Adrenal gland (tissue), 12 donors: ENCODE data around the gene ARHGEF5. TPM values are rescaled to one million over a fixed set of nuclear protein-coding genes. Genes with fewer than 3 reads are reported as not detected.

Source experiments
- DNase-seq, 7 donors: peaks; one replicate each; pipeline ENCODE4 v3.0.0-alpha.2; 2019 to 2020
- H3K27ac ChIP-seq, 5 donors: fragments of 200-600 bp; sonication (generic) in 4 of 5; 1 replicate in 3 of 5; 2 replicates in 2 of 5; pipeline versions ENCODE4 v1.5.1 to v1.8.0; 2016 to 2020; ENCODE audit warnings: mild to moderate bottlenecking in 1 of 5
- H3K27me3 ChIP-seq: fragments of 200-600 bp; 2 replicates; pipeline ENCODE4 v1.8.0; 2021
- H3K36me3 ChIP-seq, 2 donors: fragments of 200-600 bp; replicated peaks in 1 of 2; 1 replicate in 1 of 2; 2 replicates in 1 of 2; pipeline versions ENCODE4 v1.5.1 to v1.8.0; 2018 to 2022
- H3K4me1 ChIP-seq, 2 donors: fragments of 200-600 bp; replicated peaks in 1 of 2; 1 replicate in 1 of 2; 2 replicates in 1 of 2; pipeline versions ENCODE4 v1.5.1 to v1.8.0; 2018 to 2021
- H3K4me3 ChIP-seq, 4 donors: fragments of 200-600 bp; sonication (generic) in 3 of 4; one replicate each; pipeline ENCODE4 v1.5.1; 2016 to 2018
- H3K9me3 ChIP-seq, 3 donors: fragments of 200-600 bp; sonication (generic) in 1 of 3; replicated peaks in 1 of 3; 1 replicate in 2 of 3; 2 replicates in 1 of 3; pipeline versions ENCODE4 v1.5.1 to v1.8.0; 2016 to 2021
- POLR2A ChIP-seq, 2 donors: fragments of 450-650 bp; IDR thresholded peaks; one replicate each; pipeline ENCODE4 v1.6.1; 2017; ENCODE audit warnings: antibody characterized with exemption in 2 of 2, mild to moderate bottlenecking in 2 of 2, moderate library complexity in 1 of 2
- WGBS, 4 donors: extraction: QIAGEN DNeasy Blood & Tissue Kit in 2 of 4; methylation state at CpG; one replicate each; pipeline versions ENCODE4 v1.1.5 to v1.1.7; 2013 to 2017; 5-methylcytosine and 5-hydroxymethylcytosine counted together
- intact Hi-C, 2 donors: fragments of 100-400 bp; cut with DNase I; formaldehyde crosslinking; loops; one replicate each; pipeline versions ENCODE4 v1.14.1 to v1.15.0; 2022 to 2023
- polyA plus RNA-seq, 3 donors: library from polyadenylated mRNA; stranded (reverse); fragments of 200-250 nt in 2 of 3; fragments of 350-450 nt in 1 of 3; fragmentation: Illumina TruSeq in 1 of 3; extraction: RNeasy Lipid Tissue Mini Kit (QIAGEN cat#74804) in 1 of 3; gene quantifications; one replicate each; pipeline ENCODE4 v1.2.3, GENCODE V29; 2013 to 2014
- total RNA-seq, 9 donors: library from RNA; depleted of rRNA in 4 of 9; stranded (reverse); fragments of >200 nt in 4 of 9; fragments of 120-200 nt in 1 of 9; fragmentation: NEBNext Ultra II Directional in 1 of 9; extraction: Animal tissue kit (Norgen Biotek cat#: 25700) in 1 of 9; gene quantifications; one replicate each; pipeline versions ENCODE4 v1.1.0 to v1.2.4, GENCODE V29; 2013 to 2023
- TF ChIP-seq, protein P1 (sequence below), 6 experiments: fragments of 450-650 bp in 4 of 6; fragments of 200-600 bp in 2 of 6; sonication (generic) in 1 of 6; IDR thresholded peaks; 1 replicate in 5 of 6; 2 replicates in 1 of 6; pipeline versions ENCODE4 v1.5.1 to v1.8.0; 2016 to 2021; ENCODE audit warnings: antibody characterized with exemption in 6 of 6, mild to moderate bottlenecking in 2 of 6, moderate library complexity in 1 of 6
- donor health status: healthy with polysubstance abuse.
- donor health status: Bipolar disorder and iron deficiency.
- donor health status: DM: yes; HTN: yes; CAD: no.
- donor health status: DM: no; HTN: no; CAD: no.
- donor health status: DM: no; HTN: no; CAD: no.
- donor health status: DM: yes; HTN: yes; CAD: no.

Gene ARHGEF5
- total and polyA plus RNA-seq, 12 donors = 0.50 to 10.1 (median 4.8) TPM

DNA sequence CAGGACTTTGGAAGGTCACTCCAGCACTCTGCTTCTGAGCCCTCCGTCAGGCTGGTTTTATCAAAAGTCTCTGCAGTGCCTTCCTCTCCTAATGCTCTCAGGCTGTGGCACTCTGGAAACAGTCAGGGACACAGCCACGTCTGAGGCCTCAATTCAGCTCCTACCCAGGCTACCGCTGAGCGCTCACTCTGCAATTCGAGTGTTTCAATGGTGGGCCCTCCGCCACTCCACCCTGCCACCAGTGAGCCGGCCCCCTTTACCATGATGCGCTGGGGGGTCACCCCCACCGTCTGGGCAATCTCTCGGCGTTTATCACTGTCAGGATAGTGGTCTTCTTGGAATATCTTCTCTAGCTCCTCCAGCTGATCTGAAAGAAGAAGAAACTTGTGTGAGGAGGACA, 44.7 kb downstream of the ARHGEF5 start:
- H3K4me3 ChIP-seq = no peak overlapping the region
- intact Hi-C loops = no loop called here

DNA sequence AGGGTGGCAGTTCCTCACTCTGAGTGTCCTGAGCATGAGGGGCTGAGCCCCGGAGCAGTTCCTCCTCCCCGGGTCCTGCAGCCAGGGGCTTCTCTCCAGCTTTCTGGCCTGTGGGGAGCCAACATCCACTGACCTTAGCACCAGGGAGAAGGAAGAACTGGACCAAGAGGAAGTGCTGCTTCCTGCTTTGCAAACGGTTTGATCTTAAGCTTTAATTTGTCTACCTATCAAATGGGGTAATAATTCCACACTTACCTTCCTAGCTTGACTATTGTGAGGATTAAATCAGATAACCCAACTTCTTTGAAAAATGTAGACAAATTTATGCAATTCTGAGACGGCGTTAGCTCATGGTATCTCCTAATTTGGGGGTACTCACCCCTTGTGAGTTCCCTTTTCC, 46.3 kb downstream of the ARHGEF5 start:
- Histone ChIP-seq H3K4me1 (no peaks in the 10 kb centered on the region), H3K27me3 (no peaks in the 10 kb centered on the region), H3K36me3 (no peaks in the 10 kb centered on the region), H3K27ac (no peak overlapping the region), H3K9me3 (no peaks in the 10 kb centered on the region), H3K4me3 (no peak overlapping the region)
- WGBS, 4 donors = 39 to 68% (median 61%) methylated on average over 5 of the region's 5 CpGs
- DNase-seq = no peak
- intact Hi-C loops = no loop called here
- no peak for TF ChIP-seq POLR2A (IDR thresholded peaks at IDR 0.05)
- TF ChIP-seq, protein P1, sequence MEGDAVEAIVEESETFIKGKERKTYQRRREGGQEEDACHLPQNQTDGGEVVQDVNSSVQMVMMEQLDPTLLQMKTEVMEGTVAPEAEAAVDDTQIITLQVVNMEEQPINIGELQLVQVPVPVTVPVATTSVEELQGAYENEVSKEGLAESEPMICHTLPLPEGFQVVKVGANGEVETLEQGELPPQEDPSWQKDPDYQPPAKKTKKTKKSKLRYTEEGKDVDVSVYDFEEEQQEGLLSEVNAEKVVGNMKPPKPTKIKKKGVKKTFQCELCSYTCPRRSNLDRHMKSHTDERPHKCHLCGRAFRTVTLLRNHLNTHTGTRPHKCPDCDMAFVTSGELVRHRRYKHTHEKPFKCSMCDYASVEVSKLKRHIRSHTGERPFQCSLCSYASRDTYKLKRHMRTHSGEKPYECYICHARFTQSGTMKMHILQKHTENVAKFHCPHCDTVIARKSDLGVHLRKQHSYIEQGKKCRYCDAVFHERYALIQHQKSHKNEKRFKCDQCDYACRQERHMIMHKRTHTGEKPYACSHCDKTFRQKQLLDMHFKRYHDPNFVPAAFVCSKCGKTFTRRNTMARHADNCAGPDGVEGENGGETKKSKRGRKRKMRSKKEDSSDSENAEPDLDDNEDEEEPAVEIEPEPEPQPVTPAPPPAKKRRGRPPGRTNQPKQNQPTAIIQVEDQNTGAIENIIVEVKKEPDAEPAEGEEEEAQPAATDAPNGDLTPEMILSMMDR (IDR thresholded peaks at IDR 0.05) = no peak

More for the DNA sequence above, 44.7 kb downstream of the ARHGEF5 start:
- no peaks in the 10 kb centered on the region for H3K27me3 ChIP-seq
- no peak for TF ChIP-seq POLR2A (IDR thresholded peaks at IDR 0.05)
- TF ChIP-seq, protein P1 (IDR thresholded peaks at IDR 0.05) = no peak
- WGBS, 4 donors = 78 to 85% (median 82%) methylated on average over 11 of the region's 11 CpGs
- DNase-seq = no peak
- H3K4me1 ChIP-seq = no peaks in the 10 kb centered on the region
- no peak overlapping the region for H3K27ac ChIP-seq
- no peaks in the 10 kb centered on the region for H3K9me3 ChIP-seq
- H3K36me3 ChIP-seq = no peaks in the 10 kb centered on the region

DNA sequence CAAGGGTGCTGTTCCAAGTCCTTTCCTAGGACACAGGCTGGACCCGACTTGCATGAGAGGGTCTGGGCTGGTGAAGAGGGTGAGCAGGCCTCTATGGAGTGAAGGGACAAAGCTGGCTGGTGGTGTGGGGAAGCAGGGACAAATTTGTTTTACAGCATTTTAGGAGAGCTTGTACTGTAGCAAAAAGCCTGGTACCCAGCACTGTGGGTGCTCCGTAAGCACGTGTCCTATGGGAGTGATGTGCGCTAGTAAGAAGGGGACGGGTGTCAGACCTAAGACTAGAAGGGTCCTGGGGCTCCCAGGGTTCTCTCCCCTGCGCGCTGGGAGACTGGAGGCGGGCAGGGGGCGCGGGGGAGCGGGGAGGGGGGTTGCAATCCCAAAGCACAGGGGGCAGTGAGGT, 47.9 kb downstream of the ARHGEF5 start:
- H3K4me3 ChIP-seq = no peak overlapping the region
- no peaks in the 10 kb centered on the region for H3K27me3 ChIP-seq
- DNase-seq = no peak
- TF ChIP-seq POLR2A (IDR thresholded peaks at IDR 0.05) = no peak
- TF ChIP-seq, protein P1 (IDR thresholded peaks at IDR 0.05) = no peak
- no peaks in the 10 kb centered on the region for H3K4me1 ChIP-seq
- intact Hi-C loops = no loop called here
- no peaks in the 10 kb centered on the region for H3K36me3 ChIP-seq
- H3K27ac ChIP-seq = no peak overlapping the region
- 85 to 93% (median 89%) methylated on average over 9 to 11 of the region's 11 CpGs for WGBS, 4 donors
- no peaks in the 10 kb centered on the region for H3K9me3 ChIP-seq

DNA sequence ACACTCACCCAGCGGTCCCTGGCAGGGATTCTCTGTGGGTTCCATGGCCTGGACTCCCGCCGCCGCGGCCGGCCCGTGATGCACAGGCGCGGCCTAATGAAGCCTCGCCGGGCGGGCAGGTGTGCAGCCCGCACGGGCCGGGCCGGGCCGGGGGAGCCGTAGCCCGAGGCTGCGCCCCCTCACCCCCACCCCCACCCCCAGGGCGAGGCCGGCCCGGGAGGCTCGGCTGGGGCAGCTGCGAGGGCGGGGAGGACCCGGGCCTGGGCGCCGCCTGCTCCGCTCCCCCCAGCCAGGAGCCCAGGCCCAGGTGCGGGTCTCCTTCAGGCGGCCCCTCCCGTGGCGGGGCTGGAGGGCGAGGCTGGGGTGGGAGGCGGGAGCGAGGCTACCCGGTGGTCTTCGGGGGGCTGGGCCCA, 48.5 kb downstream of the ARHGEF5 start, which contains the start of gene NOBOX:
Gene NOBOX (minus strand): TSS at position 45 of the 413 bp plus-strand sequence.
- intact Hi-C loops = no loop called here

More for the DNA sequence above, 48.5 kb downstream of the ARHGEF5 start, which contains the start of gene NOBOX:
- no peaks in the 10 kb centered on the region for H3K27me3 ChIP-seq
- no peak within 1 kb of the TSS for H3K4me3 ChIP-seq
- TF ChIP-seq, protein P1 (IDR thresholded peaks at IDR 0.05) = no peak
- TF ChIP-seq POLR2A (IDR thresholded peaks at IDR 0.05) = no peak
- WGBS, 4 donors = 93 to 97% (median 94%) methylated on average over 14 to 39 of the region's 39 CpGs
- H3K36me3 ChIP-seq = no peaks in the 10 kb centered on the region
- no peak within 1 kb of the TSS for H3K27ac ChIP-seq
- H3K9me3 ChIP-seq = no peaks in the 10 kb centered on the region
- DNase-seq = no peak
- H3K4me1 ChIP-seq = no peaks in the 10 kb centered on the region
